Activated naive CD4-positive, alpha-beta T cell treated with anti-CD3 and anti-CD28 coated beads for 36 hours (primary cell): Measurements from ENCODE around the gene FASTK. TPM values are rescaled to one million over a fixed set of nuclear protein-coding genes. Genes with fewer than 3 reads are reported as not detected.

Experiments used
- CTCF ChIA-PET: fragments of 350-600 bp; sonication (Branson Sonifier 250); formaldehyde crosslinking; loops from one replicate; lab custom pipeline; 2021; ENCODE audit warnings: antibody characterized with exemption; lab: Charles Lee
- DNase-seq: peaks from one replicate; pipeline ENCODE4 v3.0.0-alpha.2; 2020
- H3K27ac Mint-ChIP-seq: one replicate; pipeline ENCODE4 v1.8.0; 2021; ENCODE audit warnings: mild to moderate bottlenecking, mixed read lengths
- H3K27me3 Mint-ChIP-seq: one replicate; pipeline ENCODE4 v1.8.0; 2021; ENCODE audit warnings: low read depth, mixed read lengths
- H3K36me3 Mint-ChIP-seq: one replicate; pipeline ENCODE4 v1.8.0; 2021; ENCODE audit warnings: low read depth, mixed read lengths
- H3K4me1 Mint-ChIP-seq: one replicate; pipeline ENCODE4 v1.8.0; 2021; ENCODE audit warnings: low read depth, mixed read lengths
- H3K4me3 Mint-ChIP-seq: one replicate; pipeline ENCODE4 v1.8.0; 2021; ENCODE audit warnings: mild to moderate bottlenecking, moderate library complexity, mixed read lengths
- H3K9me3 Mint-ChIP-seq: one replicate; pipeline ENCODE4 v1.8.0; 2021; ENCODE audit warnings: mixed read lengths
- intact Hi-C: fragments of 100-400 bp; cut with micrococcal nuclease; formaldehyde crosslinking; loops from one replicate; pipeline ENCODE4 v1.15.1; 2023
- total RNA-seq, 2 experiments: library from RNA; stranded (reverse); gene quantifications; one replicate each; pipeline ENCODE4 v1.2.3, GENCODE V29; 2021

The FASTK gene
- total RNA-seq, 2 experiments from 2014 or later, result 43.6 to 45.7 TPM

GRCh38 chr7:151075662-151075971 lies 5.0 kb downstream of the FASTK start:
- peaks cover 18% of the 10 kb centered on the region for H3K4me1 Mint-ChIP-seq
- H3K36me3 Mint-ChIP-seq, result peaks cover 10% of the 10 kb centered on the region
- CTCF ChIA-PET, result interaction anchor here (1.0 kb wide), 1 partner anchor 34 kb away, joined by 3 read pairs; no protein-coding TSS in a partner anchor
- H3K27me3 Mint-ChIP-seq, result no peaks in the 10 kb centered on the region
- intact Hi-C loops, result no loop called here
- H3K9me3 Mint-ChIP-seq, result no peaks in the 10 kb centered on the region
- DNase-seq, result no peak
- no peak overlapping the region for H3K4me3 Mint-ChIP-seq
- no peak overlapping the region for H3K27ac Mint-ChIP-seq

GRCh38 chr7:151074817-151075661 lies 5.6 kb downstream of the FASTK start:
- H3K4me1 Mint-ChIP-seq, result peaks cover 18% of the 10 kb centered on the region
- peaks cover 11% of the 10 kb centered on the region for H3K36me3 Mint-ChIP-seq
- intact Hi-C loops, result no loop called here
- H3K9me3 Mint-ChIP-seq, result no peaks in the 10 kb centered on the region
- no peak for DNase-seq
- H3K27me3 Mint-ChIP-seq, result no peaks in the 10 kb centered on the region
- no peak overlapping the region for H3K4me3 Mint-ChIP-seq
- CTCF ChIA-PET, result no interaction called here
- H3K27ac Mint-ChIP-seq, result no peak overlapping the region

- H3K36me3 Mint-ChIP-seq, result peaks cover 7% of the 10 kb centered on the region
- CTCF ChIA-PET, result interaction anchor here (2.2 kb wide), 1 partner anchor 14 kb away, joined by 9 read pairs; no protein-coding TSS in a partner anchor
- DNase-seq, result no peak
- intact Hi-C loops, result no loop called here
- no peaks in the 10 kb centered on the region for H3K9me3 Mint-ChIP-seq
- H3K27me3 Mint-ChIP-seq, result no peaks in the 10 kb centered on the region
- H3K4me1 Mint-ChIP-seq, result peaks cover 8% of the 10 kb centered on the region
- H3K4me3 Mint-ChIP-seq, result no peak overlapping the region
- no peak overlapping the region for H3K27ac Mint-ChIP-seq
Measured at GRCh38 chr7:151073990-151074389, 6.6 kb downstream of the FASTK start.

- no peak for DNase-seq
- H3K9me3 Mint-ChIP-seq, result no peaks in the 10 kb centered on the region
- no peaks in the 10 kb centered on the region for H3K27me3 Mint-ChIP-seq
- H3K27ac Mint-ChIP-seq, result no peak overlapping the region
- intact Hi-C loops, result no loop called here
- peaks cover 9% of the 10 kb centered on the region for H3K36me3 Mint-ChIP-seq
- H3K4me3 Mint-ChIP-seq, result no peak overlapping the region
- H3K4me1 Mint-ChIP-seq, result no peaks in the 10 kb centered on the region
- CTCF ChIA-PET, result no interaction called here
Measured at GRCh38 chr7:151071032-151071866, 9.4 kb downstream of the FASTK start.

GRCh38 chr7:151070574-151070960 lies 10.0 kb downstream of the FASTK start:
- H3K27ac Mint-ChIP-seq, result no peak overlapping the region
- no peaks in the 10 kb centered on the region for H3K9me3 Mint-ChIP-seq
- peaks cover 9% of the 10 kb centered on the region for H3K36me3 Mint-ChIP-seq
- CTCF ChIA-PET, result no interaction called here
- no peak overlapping the region for H3K4me3 Mint-ChIP-seq
- no peaks in the 10 kb centered on the region for H3K27me3 Mint-ChIP-seq
- intact Hi-C loops, result no loop called here
- DNase-seq, result no peak
- no peaks in the 10 kb centered on the region for H3K4me1 Mint-ChIP-seq

- intact Hi-C loops, result no loop called here
- CTCF ChIA-PET, result no interaction called here
- no peak for DNase-seq
- Mint-ChIP-seq H3K27me3 (no peaks in the 10 kb centered on the region), H3K9me3 (no peaks in the 10 kb centered on the region), H3K27ac (no peak overlapping the region), H3K4me3 (no peak overlapping the region), H3K4me1 (no peaks in the 10 kb centered on the region), H3K36me3 (peaks cover 11% of the 10 kb centered on the region)
Measured at GRCh38 chr7:151069841-151070573, 10.6 kb downstream of the FASTK start.

- Mint-ChIP-seq H3K4me3 (no peak overlapping the region), H3K4me1 (no peaks in the 10 kb centered on the region), H3K9me3 (no peaks in the 10 kb centered on the region), H3K27ac (no peak overlapping the region), H3K36me3 (peaks cover 9% of the 10 kb centered on the region), H3K27me3 (no peaks in the 10 kb centered on the region)
- CTCF ChIA-PET, result interaction anchor here (0.6 to 1.6 kb wide), 2 partner anchors 26 to 995 kb away, joined by 3 read pairs; no protein-coding TSS in a partner anchor
- intact Hi-C loops, result no loop called here
- no peak for DNase-seq
Measured at GRCh38 chr7:151068069-151068773, 12.4 kb downstream of the FASTK start.

GRCh38 chr7:151066273-151066974 lies 14.2 kb downstream of the FASTK start:
- Mint-ChIP-seq H3K4me3 (no peak overlapping the region), H3K36me3 (peaks cover 9% of the 10 kb centered on the region), H3K4me1 (peaks cover 3% of the 10 kb centered on the region), H3K9me3 (no peaks in the 10 kb centered on the region), H3K27ac (no peak overlapping the region), H3K27me3 (no peaks in the 10 kb centered on the region)
- CTCF ChIA-PET, result interaction anchor here (1.6 kb wide), 1 partner anchor 28 kb away, joined by 3 read pairs; no protein-coding TSS in a partner anchor
- intact Hi-C loops, result no loop called here
- DNase-seq, result no peak

GRCh38 chr7:151065516-151065915 lies 15.1 kb downstream of the FASTK start:
- H3K9me3 Mint-ChIP-seq, result no peaks in the 10 kb centered on the region
- H3K4me1 Mint-ChIP-seq, result peaks cover 11% of the 10 kb centered on the region
- H3K4me3 Mint-ChIP-seq, result no peak overlapping the region
- H3K27me3 Mint-ChIP-seq, result no peaks in the 10 kb centered on the region
- no peak overlapping the region for H3K27ac Mint-ChIP-seq
- peaks cover 6% of the 10 kb centered on the region for H3K36me3 Mint-ChIP-seq
- no peak for DNase-seq
- intact Hi-C loops, result no loop called here
- CTCF ChIA-PET, result no interaction called here

GRCh38 chr7:151064993-151065392 lies 15.6 kb downstream of the FASTK start:
- Mint-ChIP-seq H3K36me3 (peaks cover 6% of the 10 kb centered on the region), H3K9me3 (no peaks in the 10 kb centered on the region), H3K4me3 (no peak overlapping the region), H3K4me1 (peaks cover 16% of the 10 kb centered on the region), H3K27ac (no peak overlapping the region), H3K27me3 (no peaks in the 10 kb centered on the region)
- CTCF ChIA-PET, result no interaction called here
- no peak for DNase-seq
- intact Hi-C loops, result no loop called here

- intact Hi-C loops, result no loop called here
- H3K27ac Mint-ChIP-seq, result no peak overlapping the region
- H3K36me3 Mint-ChIP-seq, result peaks cover 6% of the 10 kb centered on the region
- H3K4me3 Mint-ChIP-seq, result no peak overlapping the region
- no peaks in the 10 kb centered on the region for H3K9me3 Mint-ChIP-seq
- H3K27me3 Mint-ChIP-seq, result no peaks in the 10 kb centered on the region
- DNase-seq, result no peak
- CTCF ChIA-PET, result no interaction called here
- H3K4me1 Mint-ChIP-seq, result peaks cover 16% of the 10 kb centered on the region
Measured at GRCh38 chr7:151064454-151064853, 16.2 kb downstream of the FASTK start.
